GM21515 (cell line): ENCODE measurements around the gene TAF11L2.
"Not testable (repeated sequence)": the region's sequence is repeated elsewhere in the genome, so short reads cannot be mapped to it uniquely, and the experiment has no call there.

ENCODE experiments used
- ATAC-seq: cut with Tn5 transposase; IDR thresholded peaks from one replicate; pipeline ENCODE4 v1.9.1; 2021; ENCODE audit not compliant: unreplicated experiment

TAF11L2 gene

DNA sequence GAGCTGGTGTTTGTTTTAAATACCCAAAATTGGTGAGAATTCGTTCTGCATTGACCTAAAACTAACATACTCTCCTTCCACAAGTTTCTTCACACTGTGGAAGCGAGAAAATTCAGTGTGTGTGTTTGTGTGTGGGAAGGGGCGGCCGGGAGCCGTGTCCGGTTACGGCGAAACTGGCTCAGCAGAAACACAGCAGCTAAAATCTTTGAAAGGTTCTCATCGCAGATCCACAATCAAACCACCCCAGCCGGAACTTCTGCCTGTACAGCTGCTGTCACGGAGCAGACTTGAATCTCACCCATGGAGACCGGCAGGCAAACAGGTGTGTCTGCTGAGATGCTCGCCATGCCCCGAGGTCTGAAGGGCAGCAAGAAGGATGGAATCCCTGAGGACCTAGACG lies 26.9 kb downstream of the TAF11L2 start, which contains the start of gene TAF11L5:
Gene TAF11L5, plus strand, starts transcription at position 301 of the 400 bp plus-strand sequence.
- not testable (repeated sequence) for ATAC-seq

DNA sequence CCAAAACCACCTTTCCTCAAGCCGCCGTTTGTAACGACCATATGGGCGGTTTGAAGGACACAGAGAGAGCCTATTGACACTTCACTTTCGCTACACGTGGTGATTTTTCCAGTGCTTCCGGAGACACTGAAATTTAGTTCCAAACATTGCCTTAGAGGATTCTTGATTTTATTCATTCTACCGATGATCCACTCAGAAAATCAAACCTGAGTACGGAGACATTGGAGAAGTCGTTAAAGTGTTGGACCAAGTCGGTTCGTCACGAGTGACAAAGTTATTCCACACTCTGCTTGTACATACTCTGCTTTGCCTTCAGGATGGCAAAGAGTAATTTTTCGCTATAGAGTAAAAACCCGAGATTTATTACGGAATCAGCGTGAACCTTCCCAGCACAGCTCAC lies 28.5 kb downstream of the TAF11L2 start:
- not testable (repeated sequence) for ATAC-seq

DNA sequence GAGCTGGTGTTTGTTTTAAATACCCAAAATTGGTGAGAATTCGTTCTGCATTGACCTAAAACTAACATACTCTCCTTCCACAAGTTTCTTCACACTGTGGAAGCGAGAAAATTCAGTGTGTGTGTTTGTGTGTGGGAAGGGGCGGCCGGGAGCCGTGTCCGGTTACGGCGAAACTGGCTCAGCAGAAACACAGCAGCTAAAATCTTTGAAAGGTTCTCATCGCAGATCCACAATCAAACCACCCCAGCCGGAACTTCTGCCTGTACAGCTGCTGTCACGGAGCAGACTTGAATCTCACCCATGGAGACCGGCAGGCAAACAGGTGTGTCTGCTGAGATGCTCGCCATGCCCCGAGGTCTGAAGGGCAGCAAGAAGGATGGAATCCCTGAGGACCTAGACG lies 30.3 kb downstream of the TAF11L2 start, which contains the start of gene TAF11L6:
Gene TAF11L6, plus strand, starts transcription at position 301 of the 400 bp plus-strand sequence.
- ATAC-seq, result not testable (repeated sequence)
